IMR-90 (cell line): ENCODE measurements around the gene CRIM1. TPM values are rescaled to one million over a fixed set of nuclear protein-coding genes. Genes with fewer than 3 reads are reported as not detected.

Source experiments
- ATAC-seq: fragments of 200-7000 bp; cut with Tn5 transposase; 2 replicates; pipeline ENCODE4 v1.9.1; 2020; ENCODE audit warnings: low read depth, mild to moderate bottlenecking, moderate library complexity
- BruUV-seq: library from RNA; stranded (reverse); fragments of 400-500 nt; replicated peaks from 2 replicates; lab custom pipeline; 2021; lab: Mats Ljungman, UMichigan
- CTCF ChIA-PET: fragments of 300-600 bp; formaldehyde crosslinking; extraction: SDS; loops from one replicate; lab custom pipeline; 2021; ENCODE audit warnings: antibody characterized with exemption; lab: Yijun Ruan, JAX
- POLR2A ChIA-PET: fragments of 300-600 bp; sonication (Branson Sonifier 250); formaldehyde crosslinking; loops from one replicate; lab custom pipeline; 2022; ENCODE audit warnings: antibody characterized with exemption; ENCODE audit not compliant: unreplicated experiment; lab: Charles Lee
- DNase-seq: peaks from one replicate; pipeline ENCODE4 v3.0.0; 2013
- H2AFZ ChIP-seq: replicated peaks from 2 replicates; pipeline ENCODE3; 2013; ENCODE audit warnings: low read length, mild to moderate bottlenecking; ENCODE audit not compliant: poor library complexity
- H2AK5ac ChIP-seq: 2 replicates; pipeline ENCODE4 v1.6.1; 2013; ENCODE audit warnings: low read depth, low read length, inconsistent platforms
- H2AK9ac ChIP-seq: replicated peaks from 2 replicates; pipeline ENCODE3; 2013; ENCODE audit warnings: mild to moderate bottlenecking, low read depth, low read length, moderate library complexity; ENCODE audit not compliant: poor library complexity
- H2BK120ac ChIP-seq: 2 replicates; pipeline ENCODE4 v1.6.1; 2013; ENCODE audit warnings: low read depth, low read length, inconsistent platforms
- H2BK15ac ChIP-seq: 3 replicates; pipeline ENCODE4 v1.6.1; 2013; ENCODE audit warnings: low read depth, low read length, inconsistent platforms
- H2BK20ac ChIP-seq: 2 replicates; pipeline ENCODE4 v1.6.1; 2013; ENCODE audit warnings: low read depth, mild to moderate bottlenecking, inconsistent platforms, low read length, moderate library complexity
- H2BK5ac ChIP-seq: 2 replicates; pipeline ENCODE4 v1.6.1; 2013; ENCODE audit warnings: mild to moderate bottlenecking, low read depth, low read length, inconsistent platforms; ENCODE audit not compliant: poor library complexity, severe bottlenecking
- H3K14ac ChIP-seq: replicated peaks from 2 replicates; pipeline ENCODE4 v1.6.1; 2013; ENCODE audit warnings: low read depth, low read length, inconsistent platforms
- H3K18ac ChIP-seq: 2 replicates; pipeline ENCODE4 v1.6.1; 2013; ENCODE audit warnings: low read depth, low read length, control low read depth
- H3K23ac ChIP-seq: 2 replicates; pipeline ENCODE4 v1.6.1; 2013; ENCODE audit warnings: low read depth, low read length, inconsistent platforms
- H3K27ac ChIP-seq: 2 replicates; pipeline ENCODE4 v1.5.1; 2013; ENCODE audit warnings: mild to moderate bottlenecking, control low read depth, low read length; ENCODE audit not compliant: insufficient read depth
- H3K27me3 ChIP-seq: 2 replicates; pipeline ENCODE4 v1.6.1; 2013; ENCODE audit warnings: low read length; ENCODE audit not compliant: control insufficient read depth, insufficient read depth
- H3K36me3 ChIP-seq: 2 replicates; pipeline ENCODE4 v1.6.1; 2013; ENCODE audit warnings: low read length, mixed read lengths; ENCODE audit not compliant: control insufficient read depth, insufficient read depth
- H3K4ac ChIP-seq: 2 replicates; pipeline ENCODE4 v1.6.1; 2013; ENCODE audit warnings: low read depth, low read length, inconsistent platforms
- H3K4me1 ChIP-seq: 2 replicates; pipeline ENCODE4 v1.6.1; 2013; ENCODE audit warnings: low read length, mixed read lengths; ENCODE audit not compliant: control insufficient read depth, insufficient read depth
- H3K4me2 ChIP-seq: 2 replicates; pipeline ENCODE4 v1.6.1; 2013; ENCODE audit warnings: low read depth, mild to moderate bottlenecking, control low read depth, low read length, moderate library complexity
- H3K4me3 ChIP-seq: 2 replicates; pipeline ENCODE4 v1.5.1; 2013; ENCODE audit warnings: low read depth, mild to moderate bottlenecking, control low read depth, low read length, moderate library complexity; ENCODE audit not compliant: insufficient read depth
- H3K56ac ChIP-seq: 2 replicates; pipeline ENCODE4 v1.6.1; 2013; ENCODE audit warnings: low read length, inconsistent platforms; ENCODE audit not compliant: insufficient read depth; ENCODE audit errors: extremely low read depth
- H3K79me1 ChIP-seq, 2 experiments: 2 replicates each; pipeline ENCODE4 v1.6.1; 2013; ENCODE audit warnings: low read length in 2 of 2, inconsistent platforms in 1 of 2, low read depth in 1 of 2
- H3K9ac ChIP-seq: 2 replicates; pipeline ENCODE4 v1.6.1; 2013; ENCODE audit warnings: low read depth, low read length, control low read depth
- H3K9me1 ChIP-seq: 2 replicates; pipeline ENCODE4 v1.6.1; 2013; ENCODE audit warnings: low read length, inconsistent platforms; ENCODE audit not compliant: insufficient read depth
- H3K9me3 ChIP-seq: 2 replicates; pipeline ENCODE4 v1.6.1; 2013; ENCODE audit warnings: low read length; ENCODE audit not compliant: control insufficient read depth, insufficient read depth
- H4K20me1 ChIP-seq: 2 replicates; pipeline ENCODE4 v1.6.1; 2013; ENCODE audit warnings: low read length, inconsistent platforms; ENCODE audit not compliant: insufficient read depth
- H4K5ac ChIP-seq: 2 replicates; pipeline ENCODE4 v1.6.1; 2013; ENCODE audit warnings: mild to moderate bottlenecking, low read depth, low read length, control low read depth
- H4K8ac ChIP-seq, 2 experiments: 2 replicates each; pipeline ENCODE4 v1.6.1; 2013; ENCODE audit warnings: low read depth in 2 of 2, low read length in 2 of 2, control low read depth in 1 of 2, inconsistent platforms in 1 of 2
- H4K91ac ChIP-seq: 2 replicates; pipeline ENCODE4 v1.6.1; 2013; ENCODE audit warnings: low read depth, low read length, inconsistent platforms; ENCODE audit not compliant: insufficient read depth
- CEBPB ChIP-seq: IDR thresholded peaks from 2 replicates; pipeline ENCODE4 v1.6.1; 2012; ENCODE audit warnings: low read depth, low read length, improper control_type of control experiment
- CHD1 ChIP-seq: IDR thresholded peaks from 2 replicates; pipeline ENCODE4 v1.6.1; 2012; ENCODE audit warnings: low read depth, low read length, improper control_type of control experiment
- FOS ChIP-seq: fragments of 150-350 bp; IDR thresholded peaks from 2 replicates; pipeline ENCODE4 v1.6.1; 2016; ENCODE audit warnings: low read depth, low read length
- MAFK ChIP-seq: IDR thresholded peaks from 2 replicates; pipeline ENCODE4 v1.6.1; 2012; ENCODE audit warnings: low read depth, low read length, improper control_type of control experiment
- NFE2L2 ChIP-seq: fragments of 150-350 bp; IDR thresholded peaks from 2 replicates; pipeline ENCODE4 v1.6.1; 2016; ENCODE audit warnings: low read depth, mild to moderate bottlenecking, low read length
- USF2 ChIP-seq: fragments of 150-350 bp; IDR thresholded peaks from 2 replicates; pipeline ENCODE4 v1.6.1; 2017; ENCODE audit warnings: mild to moderate bottlenecking, antibody characterized with exemption, low read length, low read depth
- WGBS, 2 experiments: methylation state at CpG; one replicate each; pipeline versions ENCODE4 v1.1.5 to v1.1.7; 2013; ENCODE audit warnings: missing lambda C conversion rate in 2 of 2; ENCODE audit not compliant: insufficient read length in 1 of 2; ENCODE audit errors: extremely low coverage in 2 of 2; 5-methylcytosine and 5-hydroxymethylcytosine counted together
- dilution Hi-C: fragments of 300-500 bp; cut with HindIII; formaldehyde crosslinking; loops from one replicate; pipeline ENCODE4 v1.14.3; 2018; ENCODE audit warnings: low sequenced_read_pairs; ENCODE audit not compliant: unreplicated experiment
- in situ Hi-C: fragments of 300-500 bp; cut with MboI; formaldehyde crosslinking; loops from 3 replicates; pipeline ENCODE4 v1.14.3; 2019; ENCODE audit warnings: low sequenced_read_pairs, inconsistent platforms, mixed read lengths
- intact Hi-C: fragments of 100-400 bp; cut with micrococcal nuclease; formaldehyde crosslinking; loops from 2 replicates; pipeline ENCODE4 v1.10.0; 2022
- polyA plus RNA-seq, 3 experiments: library from polyadenylated mRNA; depleted of rRNA; stranded (reverse); fragments of >200 nt; gene quantifications; 2 replicates each; pipeline ENCODE4 v1.2.3, GENCODE V29; 2012; ENCODE audit warnings: low replicate concordance in 1 of 3
- total RNA-seq: library from RNA; depleted of rRNA; stranded (reverse); fragments of >200 nt; gene quantifications from 2 replicates; pipeline ENCODE4 v1.2.3, GENCODE V29; 2012

The CRIM1 gene
- total and polyA plus RNA-seq, 2 of the 4 experiments (the other 2 are of a cell fraction): 285 to 490 TPM

GRCh38 chr2:36395866-36396265, 40.3 kb downstream of the CRIM1 start:
- peaks cover 11% of the 10 kb centered on the region for H3K36me3 ChIP-seq

More at GRCh38 chr2:36395866-36396265, 40.3 kb downstream of the CRIM1 start:
- BruUV-seq: no TSS peak
- no peak overlapping the region for H2AK5ac ChIP-seq
- no peak overlapping the region for H2AK9ac ChIP-seq
- H3K9me1 ChIP-seq: peaks cover 34% of the 10 kb centered on the region
- no peaks in the 10 kb centered on the region for H3K9me3 ChIP-seq
- H4K91ac ChIP-seq: no peak overlapping the region
- H4K5ac ChIP-seq: no peak overlapping the region
- no CpG with 5 or more reads among the region's 4 CpGs for WGBS, 2 experiments
- H3K9ac ChIP-seq: no peak overlapping the region
- no peak overlapping the region for H4K8ac ChIP-seq
- TF ChIP-seq NFE2L2 (no peak), USF2 (no peak), CEBPB (no peak), CHD1 (no peak), MAFK (no peak), FOS (no peak)
- H3K18ac ChIP-seq: no peak overlapping the region
- ATAC-seq: no peak
- peaks cover 72% of the 10 kb centered on the region for H4K20me1 ChIP-seq
- H3K4me2 ChIP-seq: no peak overlapping the region
- no peak overlapping the region for H2BK15ac ChIP-seq
- no peak overlapping the region for H3K4ac ChIP-seq
- peak overlapping the region; percentile 78; the same call in 1 of the 2 replicates for H3K14ac ChIP-seq
- peaks cover 28 to 65% of the 10 kb centered on the region in 2 experiments for H3K79me1 ChIP-seq
- 0 out of 2 replicates have a peak overlapping the region, but pooled peaks have one; percentile 21 for H2BK120ac ChIP-seq
- no peaks in the 10 kb centered on the region for H3K27me3 ChIP-seq
- H2AFZ ChIP-seq: no peak overlapping the region
- no peak overlapping the region for H3K23ac ChIP-seq
- H2BK5ac ChIP-seq: peak overlapping the region; percentile 58
- intact Hi-C loops: no loop called here
- dilution Hi-C loops: no loop called here
- peaks cover 27% of the 10 kb centered on the region for H3K4me1 ChIP-seq
- DNase-seq: no peak
- in situ Hi-C loops: no loop called here
- POLR2A ChIA-PET: no interaction called here
- H3K27ac ChIP-seq: peak overlapping the region; percentile 13; the same call in 1 of the 2 replicates
- CTCF ChIA-PET: interaction anchor here (1.1 kb wide), 1 partner anchor 13 kb away, joined by 6 read pairs; no protein-coding TSS in a partner anchor
- H2BK20ac ChIP-seq: no peak overlapping the region
- H3K56ac ChIP-seq: no peak overlapping the region
- no peak overlapping the region for H3K4me3 ChIP-seq
